Central memory CD8-positive, alpha-beta T cell (primary cell): ENCODE data around the gene U2AF1L4.

Experiments used
- ATAC-seq: fragments of 150-1000 bp; cut with Tn5 transposase; replicated peaks from 2 replicates; pipeline ENCODE4 v1.10.0; 2022; ENCODE audit warnings: mild to moderate bottlenecking, moderate FRiP score, moderate number of reproducible peaks; ENCODE audit not compliant: poor library complexity, severe bottlenecking; ENCODE audit errors: extremely low read depth
- DNase-seq, 2 donors: peaks; one replicate each; pipeline ENCODE4 v3.0.0; 2021; ENCODE audit warnings: low spot score in 2 of 2
- H3K27ac Mint-ChIP-seq: one replicate; pipeline ENCODE4 v1.8.0; 2022; ENCODE audit warnings: low read depth, mild to moderate bottlenecking, moderate library complexity, mixed read lengths
- H3K27me3 Mint-ChIP-seq: one replicate; pipeline ENCODE4 v1.8.0; 2022; ENCODE audit warnings: mixed read lengths
- H3K36me3 Mint-ChIP-seq: one replicate; pipeline ENCODE4 v1.8.0; 2022; ENCODE audit warnings: mild to moderate bottlenecking, moderate library complexity, mixed read lengths; ENCODE audit not compliant: insufficient read depth
- H3K4me1 Mint-ChIP-seq: one replicate; pipeline ENCODE4 v1.8.0; 2022; ENCODE audit warnings: mixed read lengths
- H3K4me3 Mint-ChIP-seq: one replicate; pipeline ENCODE4 v1.8.0; 2022; ENCODE audit warnings: mild to moderate bottlenecking, moderate library complexity, mixed read lengths
- H3K9me3 Mint-ChIP-seq: one replicate; pipeline ENCODE4 v1.8.0; 2022; ENCODE audit warnings: mixed read lengths

The U2AF1L4 gene

DNA sequence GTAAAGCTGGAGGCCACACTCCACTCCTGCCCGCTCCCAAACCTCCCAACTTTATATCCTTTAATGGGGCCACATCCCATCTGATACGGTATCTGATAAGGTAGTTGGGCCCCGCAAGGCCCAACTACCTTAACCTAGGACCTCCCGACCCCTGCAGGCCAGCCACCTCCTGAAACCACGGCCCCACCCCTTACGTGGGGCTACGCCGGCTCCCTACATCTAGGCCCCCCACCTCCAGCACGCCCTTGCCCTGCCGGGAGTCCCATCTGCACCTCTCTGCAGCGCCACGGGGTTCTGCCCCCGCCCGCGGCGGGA, 5.2 kb downstream of the U2AF1L4 start:
- Mint-ChIP-seq H3K4me3 (peak overlapping the region; percentile 86), H3K4me1 (peaks cover 41% of the 10 kb centered on the region), H3K9me3 (no peaks in the 10 kb centered on the region), H3K36me3 (peaks cover 24% of the 10 kb centered on the region), H3K27me3 (no peaks in the 10 kb centered on the region), H3K27ac (no peak overlapping the region)
- DNase-seq (no peak), ATAC-seq (no peak)

DNA sequence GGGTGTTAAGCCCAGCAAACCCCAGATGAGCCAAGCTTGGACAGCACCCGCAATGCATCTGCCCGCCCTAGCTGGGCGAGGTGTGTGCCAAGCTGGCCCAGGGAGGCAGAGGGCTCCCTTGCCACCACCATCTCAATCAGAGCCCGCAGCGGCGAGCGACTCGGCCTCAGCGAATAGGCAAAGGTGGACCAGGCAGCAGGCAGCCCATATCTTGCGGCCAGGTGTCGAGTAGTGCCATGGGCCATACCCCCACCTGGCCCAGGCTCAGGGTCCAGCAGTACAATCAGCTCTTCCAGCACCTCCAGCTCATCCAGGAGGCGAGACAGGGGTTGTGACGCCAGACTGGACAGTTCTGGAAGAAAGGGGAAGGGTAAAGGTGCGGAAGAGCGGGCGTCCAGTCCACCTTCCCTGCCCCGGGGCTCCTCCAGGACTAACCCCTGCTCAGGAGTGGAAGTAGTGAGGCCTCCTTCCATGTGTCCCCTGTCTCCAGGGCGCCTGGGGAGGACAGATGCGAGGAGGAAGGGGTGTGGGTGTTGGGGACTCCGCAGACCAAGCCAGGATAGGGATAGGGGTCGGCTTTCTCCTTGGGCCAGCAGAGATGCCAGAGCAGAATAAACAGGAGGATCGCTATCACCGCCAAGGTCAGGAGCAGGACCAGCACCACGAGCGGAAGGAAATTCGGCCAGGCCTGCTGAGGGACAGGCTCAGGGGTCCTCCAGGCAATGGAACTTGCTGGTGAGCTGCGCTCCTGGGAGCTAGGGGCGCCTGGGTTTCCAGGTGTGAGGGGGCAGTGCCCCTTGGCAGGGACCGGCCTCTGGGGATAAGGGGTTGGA, 5.7 kb downstream of the U2AF1L4 start:
- Mint-ChIP-seq H3K27ac (peak overlapping the region; percentile 41), H3K36me3 (peaks cover 24% of the 10 kb centered on the region), H3K4me3 (peak overlapping the region; percentile 86), H3K4me1 (peaks cover 45% of the 10 kb centered on the region), H3K9me3 (no peaks in the 10 kb centered on the region), H3K27me3 (no peaks in the 10 kb centered on the region)
- no peak for DNase-seq
- no peak for ATAC-seq

DNA sequence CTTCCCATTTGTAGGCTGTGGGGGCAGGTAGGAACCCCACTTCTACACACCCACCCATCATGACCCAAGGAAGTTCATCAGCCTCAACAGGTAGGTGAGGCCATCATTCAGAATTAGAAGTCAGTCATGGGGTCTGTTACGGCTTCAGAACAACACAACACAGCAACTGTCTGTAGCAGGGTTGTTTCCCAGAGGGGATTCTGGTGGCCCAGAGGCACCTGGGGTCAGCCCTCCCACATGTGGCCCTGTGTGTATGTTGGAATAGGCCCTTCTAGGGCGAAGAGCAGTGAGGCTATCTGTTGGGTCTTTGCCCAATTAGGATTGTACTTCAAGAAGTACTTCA, 6.4 kb downstream of the U2AF1L4 start:
- Mint-ChIP-seq H3K36me3 (peaks cover 25% of the 10 kb centered on the region), H3K4me3 (peak overlapping the region; percentile 86), H3K9me3 (no peaks in the 10 kb centered on the region), H3K4me1 (peaks cover 46% of the 10 kb centered on the region), H3K27me3 (no peaks in the 10 kb centered on the region), H3K27ac (peak overlapping the region; percentile 41)
- ATAC-seq, result no peak
- DNase-seq, result no peak

DNA sequence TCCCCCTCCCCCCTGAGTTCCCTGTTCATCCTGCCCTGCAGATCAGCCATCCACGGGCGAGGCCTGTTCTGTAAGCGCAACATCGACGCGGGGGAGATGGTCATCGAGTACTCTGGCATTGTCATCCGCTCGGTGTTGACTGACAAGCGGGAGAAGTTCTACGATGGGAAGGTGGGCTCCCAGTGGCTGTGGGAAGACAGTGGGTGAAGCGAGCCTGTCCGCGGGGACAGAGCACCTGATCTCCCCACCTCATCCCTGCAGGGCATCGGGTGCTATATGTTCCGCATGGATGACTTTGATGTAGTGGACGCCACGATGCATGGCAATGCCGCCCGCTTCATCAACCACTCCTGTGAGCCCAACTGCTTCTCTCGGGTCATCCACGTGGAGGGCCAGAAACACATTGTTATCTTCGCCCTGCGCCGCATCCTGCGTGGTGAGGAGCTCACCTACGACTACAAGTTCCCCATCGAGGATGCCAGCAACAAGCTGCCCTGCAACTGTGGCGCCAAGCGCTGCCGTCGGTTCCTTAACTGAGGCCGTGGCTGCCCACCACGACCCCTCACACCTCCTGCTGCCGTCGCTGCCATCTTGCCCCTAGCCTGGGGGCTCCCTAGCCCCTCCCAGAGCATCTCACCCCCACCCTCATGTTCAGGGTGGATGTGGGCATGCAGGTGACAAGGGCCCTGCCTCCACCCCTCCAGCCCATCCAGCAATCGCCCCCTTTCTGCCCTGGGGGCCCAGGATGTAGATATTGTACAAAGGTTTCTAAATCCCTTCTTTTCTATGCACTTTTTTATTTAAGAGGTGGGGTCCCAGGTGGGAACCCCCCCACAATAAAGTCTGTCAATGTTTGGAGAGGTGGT, 7.0 kb downstream of the U2AF1L4 start:
- no peak for ATAC-seq
- Mint-ChIP-seq H3K4me3 (peak overlapping the region; percentile 86), H3K27ac (peak overlapping the region; percentile 81), H3K4me1 (peaks cover 47% of the 10 kb centered on the region), H3K27me3 (no peaks in the 10 kb centered on the region), H3K9me3 (no peaks in the 10 kb centered on the region), H3K36me3 (peaks cover 28% of the 10 kb centered on the region)
- no peak for DNase-seq

DNA sequence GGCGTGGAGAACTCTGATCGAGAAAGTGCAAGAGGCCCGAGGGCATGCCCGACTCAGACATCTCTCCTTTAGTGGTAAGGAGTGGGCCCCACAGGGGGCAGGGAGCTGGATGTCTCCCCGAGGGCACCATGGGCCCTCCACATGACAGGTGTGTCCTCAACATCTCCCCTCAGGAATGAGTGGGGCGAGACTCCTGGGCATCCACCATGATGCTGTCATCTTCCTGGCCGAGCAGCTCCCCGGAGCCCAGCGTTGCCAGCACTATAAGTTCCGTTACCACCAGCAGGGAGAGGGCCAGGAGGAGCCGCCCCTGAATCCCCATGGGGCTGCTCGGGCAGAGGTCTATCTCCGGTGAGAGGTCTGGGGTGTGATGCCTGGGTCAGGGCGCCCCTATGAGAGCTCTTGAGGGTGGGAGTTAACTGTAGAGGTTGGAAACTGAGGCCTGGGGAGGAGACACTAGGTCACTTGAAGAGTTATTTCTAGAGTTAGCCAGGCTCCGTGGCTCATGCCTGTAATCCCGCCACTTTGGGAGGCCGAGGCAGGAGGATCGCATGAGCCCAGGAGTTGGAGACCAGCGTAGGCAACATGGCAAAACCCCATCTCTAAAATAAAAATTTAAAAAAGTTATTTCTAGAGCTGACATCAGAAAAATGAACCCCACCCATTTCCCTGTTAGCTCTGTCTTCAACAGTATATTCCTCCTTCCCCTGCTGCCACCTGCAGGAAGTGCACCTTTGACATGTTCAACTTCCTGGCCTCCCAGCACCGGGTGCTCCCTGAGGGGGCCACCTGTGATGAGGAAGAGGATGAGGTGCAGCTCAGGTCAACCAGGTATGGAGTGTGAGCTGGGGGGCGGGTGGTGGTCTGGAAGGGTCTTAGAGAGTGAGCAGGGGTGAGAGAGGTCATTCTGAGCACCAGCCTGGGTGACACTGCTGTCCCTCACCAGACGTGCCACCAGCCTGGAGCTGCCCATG, 8.0 kb downstream of the U2AF1L4 start:
- peaks cover 22% of the 10 kb centered on the region for H3K36me3 Mint-ChIP-seq
- peaks cover 40% of the 10 kb centered on the region for H3K4me1 Mint-ChIP-seq
- H3K9me3 Mint-ChIP-seq, result no peaks in the 10 kb centered on the region
- H3K27me3 Mint-ChIP-seq, result no peaks in the 10 kb centered on the region
- peak overlapping the region; percentile 81 for H3K27ac Mint-ChIP-seq
- ATAC-seq (no peak), DNase-seq (no peak)
- H3K4me3 Mint-ChIP-seq, result no peak overlapping the region

DNA sequence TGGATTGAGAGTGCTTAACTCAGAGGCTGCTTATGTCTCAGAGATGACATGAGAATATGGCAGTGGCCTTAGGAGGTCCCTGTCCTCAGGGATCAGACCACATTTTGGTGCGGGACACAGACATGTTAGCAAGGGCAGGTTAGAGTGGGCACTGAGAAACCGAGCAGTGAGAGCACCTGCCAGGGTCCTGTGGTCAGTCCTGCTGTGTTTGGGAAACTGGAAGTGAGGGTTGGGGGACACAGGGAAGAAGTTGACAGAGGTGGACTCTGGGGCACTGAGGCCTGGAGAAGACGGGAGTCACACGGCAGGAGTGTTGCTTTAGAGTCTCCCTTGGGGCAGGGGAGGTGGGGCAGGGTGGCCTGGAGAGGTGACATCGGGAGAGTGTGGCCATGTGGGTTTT, 10.3 kb downstream of the U2AF1L4 start:
- peaks cover 42% of the 10 kb centered on the region for H3K4me1 Mint-ChIP-seq
- peak overlapping the region; percentile 27 for H3K27ac Mint-ChIP-seq
- no peak overlapping the region for H3K4me3 Mint-ChIP-seq
- H3K9me3 Mint-ChIP-seq, result no peaks in the 10 kb centered on the region
- H3K27me3 Mint-ChIP-seq, result no peaks in the 10 kb centered on the region
- no peak for ATAC-seq
- no peak for DNase-seq
- peaks cover 31% of the 10 kb centered on the region for H3K36me3 Mint-ChIP-seq

DNA sequence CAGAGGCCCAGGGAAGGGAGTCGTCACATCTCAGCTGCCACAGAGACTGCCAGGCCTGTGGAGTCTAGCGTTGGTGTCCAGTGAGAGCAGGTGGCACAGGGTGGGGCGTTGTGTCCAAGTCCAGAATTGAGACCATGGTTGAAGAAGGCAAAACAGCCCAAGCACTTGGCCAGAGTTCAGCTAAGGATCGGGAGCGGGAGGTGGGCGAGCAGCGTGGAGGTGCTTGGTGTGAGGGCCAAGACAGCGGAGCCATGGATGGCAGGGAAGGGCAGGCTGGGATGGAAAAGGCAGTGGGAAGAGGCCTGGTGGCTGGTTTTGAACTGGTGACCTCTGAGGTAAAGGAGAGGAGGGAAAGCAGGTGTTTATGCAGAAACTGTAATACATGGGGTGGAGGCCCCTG, 10.9 kb downstream of the U2AF1L4 start:
- H3K9me3 Mint-ChIP-seq, result no peaks in the 10 kb centered on the region
- no peaks in the 10 kb centered on the region for H3K27me3 Mint-ChIP-seq
- ATAC-seq (no peak), DNase-seq (no peak)
- peak overlapping the region; percentile 27 for H3K27ac Mint-ChIP-seq
- H3K36me3 Mint-ChIP-seq, result peaks cover 34% of the 10 kb centered on the region
- no peak overlapping the region for H3K4me3 Mint-ChIP-seq
- H3K4me1 Mint-ChIP-seq, result peaks cover 37% of the 10 kb centered on the region

DNA sequence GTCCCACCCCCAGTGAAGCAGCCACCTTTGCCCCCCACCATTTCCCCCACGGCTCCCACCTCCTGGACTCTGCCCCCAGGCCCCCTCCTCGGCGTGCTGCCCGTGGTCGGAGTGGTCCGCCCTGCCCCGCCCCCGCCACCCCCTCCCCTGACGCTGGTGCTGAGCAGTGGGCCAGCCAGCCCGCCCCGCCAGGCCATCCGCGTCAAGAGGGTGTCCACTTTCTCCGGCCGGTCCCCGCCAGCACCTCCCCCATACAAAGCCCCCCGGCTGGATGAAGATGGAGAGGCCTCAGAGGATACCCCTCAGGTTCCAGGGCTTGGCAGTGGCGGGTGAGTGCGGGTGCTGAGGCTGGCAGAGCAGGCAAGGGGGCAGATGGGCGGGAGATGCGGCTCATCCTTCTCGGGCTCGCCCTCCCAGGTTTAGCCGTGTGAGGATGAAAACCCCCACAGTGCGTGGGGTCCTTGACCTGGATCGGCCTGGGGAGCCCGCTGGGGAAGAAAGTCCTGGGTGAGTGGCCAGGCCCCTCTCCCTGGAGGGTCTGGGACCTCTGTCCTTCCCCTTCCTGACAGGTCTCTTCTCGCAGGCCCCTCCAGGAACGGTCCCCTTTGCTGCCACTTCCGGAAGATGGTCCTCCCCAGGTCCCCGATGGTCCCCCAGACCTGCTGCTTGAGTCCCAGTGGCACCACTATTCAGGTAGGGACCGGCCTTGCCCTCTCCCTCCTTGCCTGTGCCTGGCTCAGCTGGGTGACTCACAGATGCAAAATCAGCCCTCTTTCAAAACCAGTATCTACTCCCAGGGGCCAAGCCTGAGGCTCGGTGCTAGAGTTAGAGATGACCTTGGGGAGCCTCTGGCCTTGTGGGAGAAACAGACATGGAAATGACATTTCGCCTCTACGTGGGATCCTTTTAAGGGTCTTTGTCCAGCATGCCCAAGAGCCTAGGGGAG, 11.8 kb downstream of the U2AF1L4 start:
- no peak for DNase-seq
- H3K36me3 Mint-ChIP-seq, result peaks cover 32% of the 10 kb centered on the region
- no peaks in the 10 kb centered on the region for H3K27me3 Mint-ChIP-seq
- H3K9me3 Mint-ChIP-seq, result no peaks in the 10 kb centered on the region
- peaks cover 32% of the 10 kb centered on the region for H3K4me1 Mint-ChIP-seq
- H3K27ac Mint-ChIP-seq, result peak overlapping the region; percentile 27
- ATAC-seq, result no peak
- H3K4me3 Mint-ChIP-seq, result no peak overlapping the region

DNA sequence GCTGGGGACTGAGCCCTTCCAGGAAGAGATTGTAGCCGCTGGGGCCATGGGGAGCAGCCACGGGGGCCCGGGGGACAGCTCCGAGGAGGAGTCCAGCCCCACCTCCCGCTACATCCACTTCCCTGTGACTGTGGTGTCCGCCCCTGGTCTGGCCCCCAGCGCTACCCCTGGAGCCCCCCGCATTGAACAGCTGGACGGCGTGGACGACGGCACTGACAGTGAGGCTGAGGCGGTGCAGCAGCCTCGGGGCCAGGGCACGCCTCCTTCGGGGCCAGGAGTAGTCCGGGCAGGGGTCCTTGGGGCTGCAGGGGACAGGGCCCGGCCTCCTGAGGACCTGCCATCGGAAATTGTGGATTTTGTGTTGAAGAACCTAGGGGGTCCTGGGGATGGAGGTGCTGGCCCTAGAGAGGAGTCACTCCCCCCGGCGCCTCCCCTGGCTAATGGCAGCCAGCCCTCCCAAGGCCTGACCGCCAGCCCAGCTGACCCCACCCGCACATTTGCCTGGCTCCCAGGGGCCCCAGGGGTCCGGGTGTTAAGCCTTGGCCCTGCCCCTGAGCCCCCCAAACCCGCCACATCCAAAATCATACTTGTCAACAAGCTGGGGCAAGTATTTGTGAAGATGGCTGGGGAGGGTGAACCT, 12.6 kb downstream of the U2AF1L4 start:
- peaks cover 31% of the 10 kb centered on the region for H3K4me1 Mint-ChIP-seq
- no peak overlapping the region for H3K27ac Mint-ChIP-seq
- peaks cover 32% of the 10 kb centered on the region for H3K36me3 Mint-ChIP-seq
- H3K4me3 Mint-ChIP-seq, result no peak overlapping the region
- no peaks in the 10 kb centered on the region for H3K9me3 Mint-ChIP-seq
- ATAC-seq (no peak), DNase-seq (no peak)
- H3K27me3 Mint-ChIP-seq, result no peaks in the 10 kb centered on the region

DNA sequence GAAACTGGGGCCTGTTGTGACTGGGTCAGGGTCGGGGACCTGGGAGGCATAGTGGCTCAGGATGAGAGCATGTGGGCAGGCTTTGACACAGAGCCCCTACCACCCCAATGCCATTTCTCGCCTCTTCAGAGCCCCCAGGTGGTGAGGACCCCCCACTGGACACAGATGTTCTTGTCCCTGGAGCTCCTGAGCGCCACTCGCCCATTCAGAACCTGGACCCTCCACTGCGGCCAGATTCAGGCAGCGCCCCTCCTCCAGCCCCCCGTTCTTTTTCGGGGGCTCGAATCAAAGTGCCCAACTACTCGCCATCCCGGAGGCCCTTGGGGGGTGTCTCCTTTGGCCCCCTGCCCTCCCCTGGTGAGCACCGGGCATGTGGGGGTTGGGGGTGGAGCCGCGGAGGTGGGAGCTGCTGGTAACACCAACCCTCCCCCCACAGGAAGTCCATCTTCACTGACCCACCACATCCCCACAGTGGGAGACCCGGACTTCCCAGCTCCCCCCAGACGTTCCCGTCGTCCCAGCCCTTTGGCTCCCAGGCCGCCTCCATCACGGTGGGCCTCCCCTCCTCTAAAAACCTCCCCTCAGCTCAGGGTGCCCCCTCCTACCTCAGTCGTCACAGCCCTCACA, 13.3 kb downstream of the U2AF1L4 start:
- ATAC-seq, result no peak
- Mint-ChIP-seq H3K27ac (no peak overlapping the region), H3K36me3 (peaks cover 31% of the 10 kb centered on the region)

DNA sequence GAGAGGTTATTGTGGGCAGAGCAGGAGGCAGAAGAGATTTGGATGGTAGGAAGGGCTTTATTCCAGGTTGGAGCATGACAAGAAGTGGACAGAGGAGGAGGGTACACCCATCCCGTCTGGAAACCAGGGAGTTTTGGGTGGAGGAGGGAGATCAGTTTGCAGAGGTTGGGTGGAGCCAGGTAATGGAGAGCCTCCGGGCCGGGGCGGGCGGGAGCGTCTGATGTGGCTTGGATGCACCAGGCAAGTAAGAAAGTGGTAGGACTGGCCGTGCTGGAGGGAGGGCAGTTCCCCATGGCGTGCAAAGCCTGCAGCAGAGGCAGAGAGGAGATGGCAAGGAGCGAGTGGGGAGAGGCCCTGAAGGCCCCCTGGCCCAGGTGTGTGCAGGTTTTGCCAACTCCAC, 13.9 kb downstream of the U2AF1L4 start:
- peaks cover 34% of the 10 kb centered on the region for H3K36me3 Mint-ChIP-seq
- no peaks in the 10 kb centered on the region for H3K9me3 Mint-ChIP-seq
- peaks cover 26% of the 10 kb centered on the region for H3K4me1 Mint-ChIP-seq
- ATAC-seq, result no peak
- H3K27me3 Mint-ChIP-seq, result no peaks in the 10 kb centered on the region
- H3K4me3 Mint-ChIP-seq, result no peak overlapping the region
- no peak overlapping the region for H3K27ac Mint-ChIP-seq
- DNase-seq, result no peak

More for the DNA sequence above, 13.3 kb downstream of the U2AF1L4 start:
- H3K4me3 Mint-ChIP-seq, result no peak overlapping the region
- H3K27me3 Mint-ChIP-seq, result no peaks in the 10 kb centered on the region
- DNase-seq, result no peak
- H3K9me3 Mint-ChIP-seq, result no peaks in the 10 kb centered on the region
- H3K4me1 Mint-ChIP-seq, result peaks cover 26% of the 10 kb centered on the region
